ENCODE measurements around the gene RAD51. TPM values are rescaled to one million over a fixed set of nuclear protein-coding genes. Genes with fewer than 3 reads are reported as not detected.

RAD51 gene
- total RNA-seq, result 10.2 and 12.1 TPM in 2 replicates

DNA sequence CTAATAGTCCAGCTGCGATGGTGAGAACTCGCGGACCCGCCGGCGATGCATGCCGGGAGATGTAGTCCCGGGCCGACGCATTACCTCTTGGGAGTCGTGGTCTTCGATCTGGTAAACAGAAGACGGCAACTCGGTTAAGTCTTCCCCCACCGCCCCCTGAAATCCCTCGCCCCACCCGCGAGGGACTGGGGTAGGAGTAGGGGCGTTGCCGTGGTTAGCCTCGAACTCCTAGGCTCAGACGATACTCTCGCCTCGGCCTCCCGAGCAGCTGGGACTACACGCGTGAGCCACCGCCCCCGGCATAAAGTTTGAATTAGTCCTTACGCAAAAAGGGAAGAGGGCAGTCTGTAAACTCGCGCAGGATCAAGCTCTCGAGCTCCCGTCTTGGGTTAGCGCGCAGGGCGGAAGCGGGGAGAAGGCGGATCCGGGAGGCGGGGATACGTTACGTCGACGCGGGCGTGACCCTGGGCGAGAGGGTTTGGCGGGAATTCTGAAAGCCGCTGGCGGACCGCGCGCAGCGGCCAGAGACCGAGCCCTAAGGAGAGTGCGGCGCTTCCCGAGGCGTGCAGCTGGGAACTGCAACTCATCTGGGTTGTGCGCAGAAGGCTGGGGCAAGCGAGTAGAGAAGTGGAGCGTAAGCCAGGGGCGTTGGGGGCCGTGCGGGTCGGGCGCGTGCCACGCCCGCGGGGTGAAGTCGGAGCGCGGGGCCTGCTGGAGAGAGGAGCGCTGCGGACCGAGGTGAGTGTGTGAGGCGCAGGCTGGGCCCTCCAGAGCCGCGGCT lies at the start of gene RAD51:
RAD51 (plus strand) TSS at position 487 of the 781 bp plus-strand sequence. CDS start 3,585 bp downstream, outside the sequence.

DNA sequence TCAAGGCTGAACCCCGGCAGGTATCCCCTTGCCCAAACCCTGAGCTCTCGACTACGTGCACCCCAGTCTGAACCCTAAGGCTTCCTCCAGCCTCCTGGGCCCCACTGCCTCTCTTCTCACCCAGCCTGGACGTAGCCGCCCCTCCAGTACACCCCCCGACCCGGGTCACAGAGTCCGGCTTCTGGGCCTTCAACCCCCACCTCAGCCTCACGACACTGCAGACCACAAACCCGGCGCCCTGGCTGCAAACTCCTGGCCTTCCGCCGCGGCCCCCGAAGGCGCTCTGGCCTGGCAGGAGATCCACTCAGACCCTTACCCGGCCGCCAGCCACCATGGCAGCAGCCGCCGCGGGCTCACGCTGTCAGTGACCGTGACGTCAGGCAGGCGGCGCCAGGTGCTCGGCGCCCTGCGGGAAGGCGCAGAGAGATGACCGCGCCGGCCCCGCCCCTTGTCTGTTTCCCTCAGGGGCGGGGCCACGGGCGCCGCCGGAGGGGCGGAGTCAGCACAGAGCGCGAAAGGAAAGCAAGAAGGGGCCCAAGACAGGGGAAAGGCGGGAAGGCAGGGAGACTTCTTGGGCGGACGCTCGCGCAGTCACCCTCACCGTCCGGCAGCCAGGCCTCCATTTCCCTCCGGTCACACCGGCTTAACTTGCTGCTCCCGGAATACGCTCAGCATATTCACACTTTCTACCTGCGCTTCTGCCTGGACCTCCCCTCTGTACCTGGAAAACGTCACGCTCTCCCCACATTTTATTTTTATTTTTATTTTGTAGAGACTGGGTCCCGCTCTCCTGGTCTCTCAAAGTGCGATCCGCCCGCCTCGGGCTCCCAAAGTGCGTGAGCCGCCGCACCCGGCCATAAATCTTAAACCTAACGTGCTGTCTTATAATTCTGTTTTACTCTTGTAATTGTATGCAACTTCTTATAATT lies 60.2 kb downstream of the RAD51 start, which contains the start of gene RMDN3:
RMDN3 (minus strand) TSS at position 372 of the 929 bp plus-strand sequence. CDS start 471 bp downstream, outside the sequence.

DNA sequence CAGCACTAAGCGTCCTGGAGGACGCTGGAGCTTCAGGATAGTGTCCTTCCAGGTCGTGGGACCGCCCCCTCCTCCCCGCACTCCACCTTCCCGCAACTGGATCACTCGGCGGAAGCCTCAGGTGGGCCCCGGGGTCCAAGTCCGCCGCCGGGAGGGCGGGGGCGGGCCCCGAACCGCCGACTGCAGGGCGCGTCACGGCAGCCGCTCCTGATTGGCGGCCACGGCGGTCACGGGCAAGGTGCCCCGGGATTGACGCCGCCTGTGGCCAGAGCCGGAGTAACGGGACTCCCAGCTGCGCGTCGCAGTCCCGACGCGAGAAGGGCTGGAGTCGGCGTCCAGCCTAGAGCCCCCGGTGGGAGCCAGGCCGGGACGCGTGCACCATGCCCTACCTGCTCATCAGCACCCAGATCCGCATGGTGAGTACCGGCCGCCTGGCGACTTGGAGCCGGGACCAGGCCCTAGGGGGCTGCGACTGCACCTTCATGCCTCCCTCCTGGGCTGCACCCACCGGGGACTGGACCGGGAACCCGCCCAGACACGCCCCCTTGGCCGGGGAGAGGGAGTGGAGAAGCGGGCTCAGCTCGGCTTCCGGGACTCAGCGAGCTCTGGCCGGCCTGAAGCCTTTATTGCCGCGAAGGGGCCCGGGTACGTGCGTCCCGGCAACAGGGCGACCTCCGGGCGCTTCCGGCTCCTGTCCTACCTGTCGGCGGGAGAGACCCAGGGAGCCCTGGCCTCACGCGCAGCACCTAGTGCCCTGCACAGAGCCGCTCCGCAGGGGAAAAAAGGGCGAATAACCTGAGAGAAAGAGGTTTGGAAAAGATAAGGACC lies 69.0 kb downstream of the RAD51 start, which contains the start of gene GCHFR:
GCHFR (plus strand) TSS at position 268 of the 828 bp plus-strand sequence; CDS start at position 381, 113 bp downstream.

DNA sequence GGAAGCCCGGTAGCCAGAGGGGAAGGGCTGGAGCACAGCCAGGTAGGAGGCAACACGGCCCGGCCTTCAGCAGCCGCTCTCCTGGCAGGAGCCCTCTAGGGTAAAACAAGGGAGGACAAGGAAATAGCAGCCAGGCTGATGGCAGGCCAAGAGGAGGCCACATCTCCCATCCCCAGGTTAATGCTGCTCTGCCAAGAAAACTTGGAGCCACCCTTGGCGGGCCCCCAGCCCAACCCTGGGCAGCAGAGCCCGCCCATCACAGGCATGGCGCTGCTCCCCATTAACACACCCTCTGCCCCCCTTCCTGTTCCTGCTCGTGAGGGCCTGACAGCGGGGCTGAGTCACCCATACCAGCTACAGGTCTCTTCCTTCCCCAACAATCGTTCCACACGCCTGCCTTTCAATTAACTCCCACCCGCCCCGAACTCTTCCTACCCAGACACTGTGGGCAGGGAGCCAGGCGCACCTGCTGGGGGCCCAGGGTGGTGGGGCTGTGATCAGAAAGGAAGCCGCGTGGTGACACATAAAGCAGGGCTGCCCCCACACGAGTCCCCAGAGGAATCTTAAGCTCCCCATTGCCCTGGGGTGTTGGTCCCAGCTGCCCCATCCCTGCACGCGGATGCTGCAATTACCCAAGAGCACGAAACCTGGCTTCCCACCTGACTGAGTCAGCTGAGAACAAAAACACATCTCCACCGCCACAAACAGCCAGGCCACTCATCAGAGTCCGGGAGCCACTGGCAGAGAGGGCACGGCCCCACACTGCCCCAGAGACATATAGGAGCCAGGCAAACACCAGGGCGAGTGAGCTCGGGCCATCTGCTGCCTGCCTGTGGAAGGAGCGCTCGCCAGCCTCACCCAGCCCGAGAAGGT lies 74.5 kb downstream of the RAD51 start, which contains the start of gene C15orf62:
C15orf62 (plus strand) TSS at position 707 of the 873 bp plus-strand sequence. CDS start 516 bp downstream, outside the sequence.

Small RNA genes lying within 50 kb of the gene (small RNA-seq; reads per million reads assigned to genes)
- gene SUMO2P15, result not detected

Other genes with a start within 250 kb of the RAD51 start
- 17.4 and 19.3 TPM in 2 replicates for gene CHST14, start 224.2 kb upstream of the RAD51 start, total RNA-seq
- 19.8 and 24.1 TPM in 2 replicates for gene CCDC32, start 130.1 kb upstream of the RAD51 start, total RNA-seq
- 10.0 and 10.6 TPM in 2 replicates for gene RPUSD2, start 125.9 kb upstream of the RAD51 start, total RNA-seq
- 62.6 and 107 TPM in 2 replicates for gene KNL1, start 100.9 kb upstream of the RAD51 start, total RNA-seq
- gene RMDN3, start 60.1 kb downstream of the RAD51 start, total RNA-seq, result 28.3 and 32.8 TPM in 2 replicates
- 4.5 and 7.4 TPM in 2 replicates for gene GCHFR, start 68.9 kb downstream of the RAD51 start, total RNA-seq
- 0.40 and 1.0 TPM in 2 replicates for gene C15orf62, start 74.8 kb downstream of the RAD51 start, total RNA-seq
- gene ZFYVE19, start 111.9 kb downstream of the RAD51 start, total RNA-seq, result 18.5 and 27.3 TPM in 2 replicates
- gene DNAJC17, start 112.3 kb downstream of the RAD51 start, total RNA-seq, result 21.8 and 35.0 TPM in 2 replicates
- not detected in 2 replicates for gene PPP1R14D, start 133.5 kb downstream of the RAD51 start, total RNA-seq
- 0.93 and 1.4 TPM in 2 replicates for gene SPINT1, start 148.9 kb downstream of the RAD51 start, total RNA-seq
- gene RHOV, start 179.1 kb downstream of the RAD51 start, total RNA-seq, result not detected in 2 replicates
- gene VPS18, start 199.3 kb downstream of the RAD51 start, total RNA-seq, result 38.8 and 42.5 TPM in 2 replicates
- 33.8 and 72.7 TPM in 2 replicates for gene DLL4, start 234.2 kb downstream of the RAD51 start, total RNA-seq

All from thoracic aorta endothelial cell (primary cell).